Measurements from ENCODE around the gene GIPC2. TPM values are rescaled to one million over a fixed set of nuclear protein-coding genes. Genes with fewer than 3 reads are reported as not detected.

The GIPC2 gene
- total RNA-seq, 1 experiment from 2014 or later, result 0.26 TPM

DNA sequence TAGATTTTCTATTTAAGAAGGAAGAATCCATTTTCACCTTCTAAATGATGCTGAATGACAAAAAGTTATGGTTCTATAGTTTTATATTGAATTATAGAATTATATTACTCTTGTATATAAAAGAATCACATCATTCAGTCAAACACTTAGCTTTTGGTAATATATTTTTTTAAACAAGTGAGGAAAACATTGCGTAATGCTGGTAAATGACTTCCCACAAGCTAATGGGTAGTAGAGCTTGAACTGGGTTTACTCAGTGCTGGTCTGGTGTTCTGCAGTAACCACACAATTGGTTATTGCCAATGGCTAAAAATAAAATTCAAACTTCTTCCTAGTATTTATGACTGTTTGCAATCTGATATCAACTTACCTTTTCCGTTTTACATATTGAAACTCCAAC, 10.6 kb upstream of the GIPC2 start:
- TF ChIP-seq, protein P1, sequence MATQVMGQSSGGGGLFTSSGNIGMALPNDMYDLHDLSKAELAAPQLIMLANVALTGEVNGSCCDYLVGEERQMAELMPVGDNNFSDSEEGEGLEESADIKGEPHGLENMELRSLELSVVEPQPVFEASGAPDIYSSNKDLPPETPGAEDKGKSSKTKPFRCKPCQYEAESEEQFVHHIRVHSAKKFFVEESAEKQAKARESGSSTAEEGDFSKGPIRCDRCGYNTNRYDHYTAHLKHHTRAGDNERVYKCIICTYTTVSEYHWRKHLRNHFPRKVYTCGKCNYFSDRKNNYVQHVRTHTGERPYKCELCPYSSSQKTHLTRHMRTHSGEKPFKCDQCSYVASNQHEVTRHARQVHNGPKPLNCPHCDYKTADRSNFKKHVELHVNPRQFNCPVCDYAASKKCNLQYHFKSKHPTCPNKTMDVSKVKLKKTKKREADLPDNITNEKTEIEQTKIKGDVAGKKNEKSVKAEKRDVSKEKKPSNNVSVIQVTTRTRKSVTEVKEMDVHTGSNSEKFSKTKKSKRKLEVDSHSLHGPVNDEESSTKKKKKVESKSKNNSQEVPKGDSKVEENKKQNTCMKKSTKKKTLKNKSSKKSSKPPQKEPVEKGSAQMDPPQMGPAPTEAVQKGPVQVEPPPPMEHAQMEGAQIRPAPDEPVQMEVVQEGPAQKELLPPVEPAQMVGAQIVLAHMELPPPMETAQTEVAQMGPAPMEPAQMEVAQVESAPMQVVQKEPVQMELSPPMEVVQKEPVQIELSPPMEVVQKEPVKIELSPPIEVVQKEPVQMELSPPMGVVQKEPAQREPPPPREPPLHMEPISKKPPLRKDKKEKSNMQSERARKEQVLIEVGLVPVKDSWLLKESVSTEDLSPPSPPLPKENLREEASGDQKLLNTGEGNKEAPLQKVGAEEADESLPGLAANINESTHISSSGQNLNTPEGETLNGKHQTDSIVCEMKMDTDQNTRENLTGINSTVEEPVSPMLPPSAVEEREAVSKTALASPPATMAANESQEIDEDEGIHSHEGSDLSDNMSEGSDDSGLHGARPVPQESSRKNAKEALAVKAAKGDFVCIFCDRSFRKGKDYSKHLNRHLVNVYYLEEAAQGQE (IDR thresholded peaks at IDR 0.05; ENCODE audit: insufficient read depth in 1 of 2, low read depth in 2 of 2, low read length in 1 of 2), result no peak
- TF ChIP-seq TCF7L2 (IDR thresholded peaks at IDR 0.05; ENCODE audit: low read depth, low read length) (no peak), POLR2AphosphoS5 (IDR thresholded peaks at IDR 0.05; ENCODE audit: low read depth, low read length) (no peak), SIN3A (IDR thresholded peaks at IDR 0.05; ENCODE audit: borderline replicate concordance, insufficient read depth, low read depth, low read length) (no peak)
- TF ChIP-seq, protein P2, sequence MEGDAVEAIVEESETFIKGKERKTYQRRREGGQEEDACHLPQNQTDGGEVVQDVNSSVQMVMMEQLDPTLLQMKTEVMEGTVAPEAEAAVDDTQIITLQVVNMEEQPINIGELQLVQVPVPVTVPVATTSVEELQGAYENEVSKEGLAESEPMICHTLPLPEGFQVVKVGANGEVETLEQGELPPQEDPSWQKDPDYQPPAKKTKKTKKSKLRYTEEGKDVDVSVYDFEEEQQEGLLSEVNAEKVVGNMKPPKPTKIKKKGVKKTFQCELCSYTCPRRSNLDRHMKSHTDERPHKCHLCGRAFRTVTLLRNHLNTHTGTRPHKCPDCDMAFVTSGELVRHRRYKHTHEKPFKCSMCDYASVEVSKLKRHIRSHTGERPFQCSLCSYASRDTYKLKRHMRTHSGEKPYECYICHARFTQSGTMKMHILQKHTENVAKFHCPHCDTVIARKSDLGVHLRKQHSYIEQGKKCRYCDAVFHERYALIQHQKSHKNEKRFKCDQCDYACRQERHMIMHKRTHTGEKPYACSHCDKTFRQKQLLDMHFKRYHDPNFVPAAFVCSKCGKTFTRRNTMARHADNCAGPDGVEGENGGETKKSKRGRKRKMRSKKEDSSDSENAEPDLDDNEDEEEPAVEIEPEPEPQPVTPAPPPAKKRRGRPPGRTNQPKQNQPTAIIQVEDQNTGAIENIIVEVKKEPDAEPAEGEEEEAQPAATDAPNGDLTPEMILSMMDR (IDR thresholded peaks at IDR 0.05), result no peak
- intact Hi-C loops (cut with micrococcal nuclease; ENCODE audit: unreplicated experiment), result no loop called here
- ATAC-seq (no peak), DNase-seq (ENCODE audit: low read depth, low spot score) (no peak)
- in situ Hi-C loops (cut with HindIII; ENCODE audit: low pct_unique_long_range_greater_than_20kb, low sequenced_read_pairs), result no loop called here
- H3K27me3 ChIP-seq (ENCODE audit: control insufficient read depth, insufficient read depth, low read length), result no peaks in the 10 kb centered on the region; the same call in 1 of the 2 replicates
- POLR2A ChIA-PET, result no interaction called here
- H3K4me3 ChIP-seq (ENCODE audit: low read depth in 2 of 2, low read length in 2 of 2), result no peak overlapping the region
- BruUV-seq (replicated peaks), result no TSS peak
- no peak overlapping the region for H3K27ac ChIP-seq (ENCODE audit: low read length)
- no peaks in the 10 kb centered on the region for H3K9me3 ChIP-seq (ENCODE audit: control insufficient read depth, insufficient read depth, low read depth, low read length)
- H3K4me1 ChIP-seq (ENCODE audit: control insufficient read depth, insufficient read depth, low read length), result no peaks in the 10 kb centered on the region
- no peaks in the 10 kb centered on the region for H3K36me3 ChIP-seq (ENCODE audit: control insufficient read depth, insufficient read depth, low read length)
- CTCF ChIA-PET, result no interaction called here

DNA sequence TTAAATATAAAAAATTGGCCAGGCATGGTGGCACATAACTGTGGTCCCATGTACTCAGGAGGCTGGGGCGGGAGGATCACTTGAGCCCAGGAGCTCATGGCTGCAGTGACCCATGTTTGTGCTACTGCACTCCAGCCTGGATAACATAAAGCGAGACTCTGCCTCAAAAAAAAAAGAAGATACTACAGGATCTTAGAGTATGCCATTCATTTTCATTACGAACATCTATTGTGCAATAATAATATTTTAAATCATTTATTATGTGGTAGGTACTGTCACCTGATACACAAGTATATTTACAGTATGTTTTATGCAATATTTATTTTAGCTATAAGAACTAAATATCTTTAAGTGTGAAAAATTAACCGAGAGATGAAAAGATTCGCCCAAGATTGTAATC, 9.3 kb upstream of the GIPC2 start:
- no peaks in the 10 kb centered on the region for H3K36me3 ChIP-seq (ENCODE audit: control insufficient read depth, insufficient read depth, low read length)
- intact Hi-C loops (cut with micrococcal nuclease; ENCODE audit: unreplicated experiment) (no loop called here), in situ Hi-C loops (cut with HindIII; ENCODE audit: low pct_unique_long_range_greater_than_20kb, low sequenced_read_pairs) (no loop called here)
- H3K27ac ChIP-seq (ENCODE audit: low read length), result no peak overlapping the region
- no peak for DNase-seq (ENCODE audit: low read depth, low spot score)
- TF ChIP-seq POLR2AphosphoS5 (IDR thresholded peaks at IDR 0.05; ENCODE audit: low read depth, low read length) (no peak), SIN3A (IDR thresholded peaks at IDR 0.05; ENCODE audit: borderline replicate concordance, insufficient read depth, low read depth, low read length) (no peak), TCF7L2 (IDR thresholded peaks at IDR 0.05; ENCODE audit: low read depth, low read length) (no peak)
- TF ChIP-seq, protein P1 (IDR thresholded peaks at IDR 0.05; ENCODE audit: insufficient read depth in 1 of 2, low read depth in 2 of 2, low read length in 1 of 2), result no peak
- TF ChIP-seq, protein P2 (IDR thresholded peaks at IDR 0.05), result no peak
- POLR2A ChIA-PET, result interaction anchor here (0.7 kb wide), 1 partner anchor 32 kb away, joined by 3 read pairs; the partner anchor contains the start of gene DNAJB4
- CTCF ChIA-PET, result no interaction called here
- H3K4me1 ChIP-seq (ENCODE audit: control insufficient read depth, insufficient read depth, low read length), result no peaks in the 10 kb centered on the region
- H3K27me3 ChIP-seq (ENCODE audit: control insufficient read depth, insufficient read depth, low read length), result no peaks in the 10 kb centered on the region; the same call in 1 of the 2 replicates
- ATAC-seq, result no peak
- no peaks in the 10 kb centered on the region for H3K9me3 ChIP-seq (ENCODE audit: control insufficient read depth, insufficient read depth, low read depth, low read length)
- no TSS peak for BruUV-seq (replicated peaks)
- H3K4me3 ChIP-seq (ENCODE audit: low read depth in 2 of 2, low read length in 2 of 2), result no peak overlapping the region

All from Panc1 (cell line).